Measurements from ENCODE around the gene BICRAL.
A peak's percentile ranks its signal among the peaks of the same experiment; 100 is the strongest.
"Not testable (repeated sequence)": the region's sequence is repeated elsewhere in the genome, so short reads cannot be mapped to it uniquely, and the experiment has no call there.

BICRAL gene

GRCh38 chr6:42764911-42765648 is 16.8 kb upstream of the BICRAL start:
- peaks cover 8 to 18% of the 10 kb centered on the region in 2 donors for H3K4me1 ChIP-seq (ENCODE audit: control insufficient read depth in 2 of 2, insufficient read depth in 2 of 2, low read length in 2 of 2)
- H3K9me3 ChIP-seq (ENCODE audit: control insufficient read depth in 2 of 2, low read length in 2 of 2) = no peaks in the 10 kb centered on the region
- no peak overlapping the region for H3K27ac ChIP-seq (ENCODE audit: low read depth in 2 of 2, low read length in 2 of 2)
- H3K36me3 ChIP-seq (ENCODE audit: control insufficient read depth in 2 of 2, insufficient read depth in 2 of 2, low read length in 2 of 2) = no peaks in the 10 kb centered on the region
- no peak overlapping the region for H3K4me3 ChIP-seq (ENCODE audit: low read length in 2 of 2)
- no peak overlapping the region for H3K9ac ChIP-seq (ENCODE audit: low read depth in 1 of 2, low read length in 2 of 2)
- no peaks in the 10 kb centered on the region for H3K27me3 ChIP-seq (ENCODE audit: control insufficient read depth in 2 of 2, insufficient read depth in 2 of 2, low read length in 2 of 2)

- no peak overlapping the region for H3K27ac ChIP-seq (ENCODE audit: low read depth in 2 of 2, low read length in 2 of 2)
Observed at GRCh38 chr6:42766163-42766670, 15.6 kb upstream of the BICRAL start.

GRCh38 chr6:42769051-42769450 is 12.8 kb upstream of the BICRAL start:
- H3K27ac ChIP-seq (ENCODE audit: low read depth in 2 of 2, low read length in 2 of 2) = no peak overlapping the region
- H3K9me3 ChIP-seq (ENCODE audit: control insufficient read depth in 2 of 2, low read length in 2 of 2) = no peaks in the 10 kb centered on the region
- H3K4me3 ChIP-seq (ENCODE audit: low read length in 2 of 2) = no peak overlapping the region
- peaks cover 12 to 17% of the 10 kb centered on the region in 2 donors for H3K4me1 ChIP-seq (ENCODE audit: control insufficient read depth in 2 of 2, insufficient read depth in 2 of 2, low read length in 2 of 2)
- H3K36me3 ChIP-seq (ENCODE audit: control insufficient read depth in 2 of 2, insufficient read depth in 2 of 2, low read length in 2 of 2) = no peaks in the 10 kb centered on the region
- H3K9ac ChIP-seq (ENCODE audit: low read depth in 1 of 2, low read length in 2 of 2) = no peak overlapping the region
- H3K27me3 ChIP-seq (ENCODE audit: control insufficient read depth in 2 of 2, insufficient read depth in 2 of 2, low read length in 2 of 2) = no peaks in the 10 kb centered on the region

More at GRCh38 chr6:42766163-42766670, 15.6 kb upstream of the BICRAL start:
- no peaks in the 10 kb centered on the region for H3K27me3 ChIP-seq (ENCODE audit: control insufficient read depth in 2 of 2, insufficient read depth in 2 of 2, low read length in 2 of 2)
- H3K9ac ChIP-seq (ENCODE audit: low read depth in 1 of 2, low read length in 2 of 2) = no peak overlapping the region
- peaks cover 11 to 23% of the 10 kb centered on the region in 2 donors for H3K4me1 ChIP-seq (ENCODE audit: control insufficient read depth in 2 of 2, insufficient read depth in 2 of 2, low read length in 2 of 2)
- H3K9me3 ChIP-seq (ENCODE audit: control insufficient read depth in 2 of 2, low read length in 2 of 2) = no peaks in the 10 kb centered on the region
- no peaks in the 10 kb centered on the region for H3K36me3 ChIP-seq (ENCODE audit: control insufficient read depth in 2 of 2, insufficient read depth in 2 of 2, low read length in 2 of 2)
- no peak overlapping the region for H3K4me3 ChIP-seq (ENCODE audit: low read length in 2 of 2)

- Histone ChIP-seq H3K27me3 (ENCODE audit: control insufficient read depth in 2 of 2, insufficient read depth in 2 of 2, low read length in 2 of 2) (no peaks in the 10 kb centered on the region), H3K4me3 (ENCODE audit: low read length in 2 of 2) (no peak overlapping the region), H3K36me3 (ENCODE audit: control insufficient read depth in 2 of 2, insufficient read depth in 2 of 2, low read length in 2 of 2) (no peaks in the 10 kb centered on the region), H3K4me1 (ENCODE audit: control insufficient read depth in 2 of 2, insufficient read depth in 2 of 2, low read length in 2 of 2) (peaks cover 12 to 23% of the 10 kb centered on the region in 2 donors), H3K9me3 (ENCODE audit: control insufficient read depth in 2 of 2, low read length in 2 of 2) (no peaks in the 10 kb centered on the region), H3K9ac (ENCODE audit: low read depth in 1 of 2, low read length in 2 of 2) (no peak overlapping the region), H3K27ac (ENCODE audit: low read depth in 2 of 2, low read length in 2 of 2) (no peak overlapping the region)
Observed at GRCh38 chr6:42769836-42770235, 12.0 kb upstream of the BICRAL start.

GRCh38 chr6:42771741-42772100 is 10.1 kb upstream of the BICRAL start:
- H3K4me3 ChIP-seq (ENCODE audit: low read length in 2 of 2) = peak overlapping the region in 1 of 2 donors; percentile 37
- H3K27me3 ChIP-seq (ENCODE audit: control insufficient read depth in 2 of 2, insufficient read depth in 2 of 2, low read length in 2 of 2) = no peaks in the 10 kb centered on the region
- H3K9me3 ChIP-seq (ENCODE audit: control insufficient read depth in 2 of 2, low read length in 2 of 2) = no peaks in the 10 kb centered on the region
- peak overlapping the region; percentile 36 to 77 for H3K27ac ChIP-seq (ENCODE audit: low read depth in 2 of 2, low read length in 2 of 2)
- peak overlapping the region in 1 of 2 donors; percentile 65 for H3K9ac ChIP-seq (ENCODE audit: low read depth in 1 of 2, low read length in 2 of 2)
- no peaks in the 10 kb centered on the region for H3K36me3 ChIP-seq (ENCODE audit: control insufficient read depth in 2 of 2, insufficient read depth in 2 of 2, low read length in 2 of 2)
- peaks cover 7 to 22% of the 10 kb centered on the region in 2 donors for H3K4me1 ChIP-seq (ENCODE audit: control insufficient read depth in 2 of 2, insufficient read depth in 2 of 2, low read length in 2 of 2)

GRCh38 chr6:42774201-42774600 is 7.7 kb upstream of the BICRAL start:
- no peak overlapping the region for H3K9ac ChIP-seq (ENCODE audit: low read depth in 1 of 2, low read length in 2 of 2)
- peak overlapping the region; percentile 61 to 69 for H3K27ac ChIP-seq (ENCODE audit: low read depth in 2 of 2, low read length in 2 of 2)
- peaks cover 22 to 40% of the 10 kb centered on the region in 2 donors for H3K4me1 ChIP-seq (ENCODE audit: control insufficient read depth in 2 of 2, insufficient read depth in 2 of 2, low read length in 2 of 2)
- H3K27me3 ChIP-seq (ENCODE audit: control insufficient read depth in 2 of 2, insufficient read depth in 2 of 2, low read length in 2 of 2) = no peaks in the 10 kb centered on the region
- H3K36me3 ChIP-seq (ENCODE audit: control insufficient read depth in 2 of 2, insufficient read depth in 2 of 2, low read length in 2 of 2) = no peaks in the 10 kb centered on the region
- no peak overlapping the region for H3K4me3 ChIP-seq (ENCODE audit: low read length in 2 of 2)
- no peaks in the 10 kb centered on the region for H3K9me3 ChIP-seq (ENCODE audit: control insufficient read depth in 2 of 2, low read length in 2 of 2)

GRCh38 chr6:42774821-42775487 is 6.9 kb upstream of the BICRAL start:
- not testable (repeated sequence) for H3K27me3 ChIP-seq (ENCODE audit: control insufficient read depth in 2 of 2, insufficient read depth in 2 of 2, low read length in 2 of 2); H3K4me3 ChIP-seq (ENCODE audit: low read length in 2 of 2); H3K36me3 ChIP-seq (ENCODE audit: control insufficient read depth in 2 of 2, insufficient read depth in 2 of 2, low read length in 2 of 2); H3K9me3 ChIP-seq (ENCODE audit: control insufficient read depth in 2 of 2, low read length in 2 of 2)
- H3K27ac ChIP-seq (ENCODE audit: low read depth in 2 of 2, low read length in 2 of 2) = peak overlapping the region; percentile 61 to 69
- H3K9ac ChIP-seq (ENCODE audit: low read depth in 1 of 2, low read length in 2 of 2) = peak overlapping the region; percentile 23 to 43
- H3K4me1 ChIP-seq (ENCODE audit: control insufficient read depth in 2 of 2, insufficient read depth in 2 of 2, low read length in 2 of 2) = peaks cover 25 to 40% of the 10 kb centered on the region in 2 donors

- Histone ChIP-seq H3K4me3 (ENCODE audit: low read length in 2 of 2) (no peak overlapping the region), H3K4me1 (ENCODE audit: control insufficient read depth in 2 of 2, insufficient read depth in 2 of 2, low read length in 2 of 2) (peaks cover 25 to 33% of the 10 kb centered on the region in 2 donors), H3K9me3 (ENCODE audit: control insufficient read depth in 2 of 2, low read length in 2 of 2) (no peaks in the 10 kb centered on the region), H3K27ac (ENCODE audit: low read depth in 2 of 2, low read length in 2 of 2) (peak overlapping the region; percentile 11 to 54), H3K27me3 (ENCODE audit: control insufficient read depth in 2 of 2, insufficient read depth in 2 of 2, low read length in 2 of 2) (no peaks in the 10 kb centered on the region), H3K36me3 (ENCODE audit: control insufficient read depth in 2 of 2, insufficient read depth in 2 of 2, low read length in 2 of 2) (no peaks in the 10 kb centered on the region), H3K9ac (ENCODE audit: low read depth in 1 of 2, low read length in 2 of 2) (no peak overlapping the region)
Observed at GRCh38 chr6:42777126-42777822, 4.6 kb upstream of the BICRAL start.

GRCh38 chr6:42778122-42778521 is 3.7 kb upstream of the BICRAL start:
- Histone ChIP-seq H3K4me3 (ENCODE audit: low read length in 2 of 2) (no peak overlapping the region), H3K36me3 (ENCODE audit: control insufficient read depth in 2 of 2, insufficient read depth in 2 of 2, low read length in 2 of 2) (no peaks in the 10 kb centered on the region), H3K9ac (ENCODE audit: low read depth in 1 of 2, low read length in 2 of 2) (no peak overlapping the region), H3K27ac (ENCODE audit: low read depth in 2 of 2, low read length in 2 of 2) (peak overlapping the region in 1 of 2 donors; percentile 56), H3K4me1 (ENCODE audit: control insufficient read depth in 2 of 2, insufficient read depth in 2 of 2, low read length in 2 of 2) (peaks cover 23 to 32% of the 10 kb centered on the region in 2 donors), H3K9me3 (ENCODE audit: control insufficient read depth in 2 of 2, low read length in 2 of 2) (no peaks in the 10 kb centered on the region), H3K27me3 (ENCODE audit: control insufficient read depth in 2 of 2, insufficient read depth in 2 of 2, low read length in 2 of 2) (no peaks in the 10 kb centered on the region)

GRCh38 chr6:42779521-42779920 is 2.3 kb upstream of the BICRAL start:
- H3K4me1 ChIP-seq (ENCODE audit: control insufficient read depth in 2 of 2, insufficient read depth in 2 of 2, low read length in 2 of 2) = peaks cover 23 to 26% of the 10 kb centered on the region in 2 donors
- H3K9me3 ChIP-seq (ENCODE audit: control insufficient read depth in 2 of 2, low read length in 2 of 2) = no peaks in the 10 kb centered on the region
- H3K9ac ChIP-seq (ENCODE audit: low read depth in 1 of 2, low read length in 2 of 2) = no peak overlapping the region
- no peaks in the 10 kb centered on the region for H3K27me3 ChIP-seq (ENCODE audit: control insufficient read depth in 2 of 2, insufficient read depth in 2 of 2, low read length in 2 of 2)
- H3K36me3 ChIP-seq (ENCODE audit: control insufficient read depth in 2 of 2, insufficient read depth in 2 of 2, low read length in 2 of 2) = no peaks in the 10 kb centered on the region
- H3K4me3 ChIP-seq (ENCODE audit: low read length in 2 of 2) = no peak overlapping the region
- no peak overlapping the region for H3K27ac ChIP-seq (ENCODE audit: low read depth in 2 of 2, low read length in 2 of 2)

All from mucosa of rectum (tissue), 2 donors.